GM18502 (cell line): Measurements from ENCODE around the gene WDR49.
"Not testable (repeated sequence)": the region's sequence is repeated elsewhere in the genome, so short reads cannot be mapped to it uniquely, and the experiment has no call there.

Experiments used
- ATAC-seq: cut with Tn5 transposase; IDR thresholded peaks from one replicate; pipeline ENCODE4 v1.9.1; 2021; ENCODE audit warnings: mild to moderate bottlenecking; ENCODE audit not compliant: unreplicated experiment, poor library complexity

The WDR49 gene

GRCh38 chr3:167626490-167626889 lies 27.3 kb downstream of the WDR49 start:
- no peak for ATAC-seq

- ATAC-seq, result no peak
Measured at GRCh38 chr3:167615030-167615429, 38.7 kb downstream of the WDR49 start.

GRCh38 chr3:167614196-167614595 lies 39.5 kb downstream of the WDR49 start:
- not testable (repeated sequence) for ATAC-seq

GRCh38 chr3:167611718-167612117 lies 42.0 kb downstream of the WDR49 start:
- ATAC-seq, result no peak

GRCh38 chr3:167609156-167609555 lies 44.6 kb downstream of the WDR49 start:
- no peak for ATAC-seq

GRCh38 chr3:167606836-167607235 lies 46.9 kb downstream of the WDR49 start:
- ATAC-seq, result no peak

- ATAC-seq, result no peak
Measured at GRCh38 chr3:167605871-167606270, 47.9 kb downstream of the WDR49 start.

- ATAC-seq, result no peak
Measured at GRCh38 chr3:167602041-167602440, 51.7 kb downstream of the WDR49 start.

- ATAC-seq, result no peak
Measured at GRCh38 chr3:167587651-167588050, 66.1 kb downstream of the WDR49 start.

GRCh38 chr3:167575000-167575600 lies 78.6 kb downstream of the WDR49 start:
- no peak for ATAC-seq

- ATAC-seq, result no peak
Measured at GRCh38 chr3:167572991-167573390, 80.8 kb downstream of the WDR49 start.

GRCh38 chr3:167568634-167569033 lies 85.1 kb downstream of the WDR49 start:
- no peak for ATAC-seq

GRCh38 chr3:167565489-167565888 lies 88.3 kb downstream of the WDR49 start:
- no peak for ATAC-seq

GRCh38 chr3:167564612-167565011 lies 89.1 kb downstream of the WDR49 start:
- no peak for ATAC-seq

- ATAC-seq, result no peak
Measured at GRCh38 chr3:167559924-167560323, 93.8 kb downstream of the WDR49 start.

- no peak for ATAC-seq
Measured at GRCh38 chr3:167554898-167555297, 98.8 kb downstream of the WDR49 start.

- no peak for ATAC-seq
Measured at GRCh38 chr3:167538081-167538480, 115.7 kb downstream of the WDR49 start.

GRCh38 chr3:167521006-167521355 lies 132.8 kb downstream of the WDR49 start:
- ATAC-seq, result no peak

GRCh38 chr3:167520266-167521005 lies 133.3 kb downstream of the WDR49 start:
- no peak for ATAC-seq

GRCh38 chr3:167507954-167508353 lies 145.8 kb downstream of the WDR49 start:
- no peak for ATAC-seq

GRCh38 chr3:167502401-167502800 lies 151.3 kb downstream of the WDR49 start:
- no peak for ATAC-seq

GRCh38 chr3:167501941-167502340 lies 151.8 kb downstream of the WDR49 start:
- ATAC-seq, result no peak
